NCI-H128 (cell line): ENCODE measurements around the gene MYLK.
"Not testable (repeated sequence)": the region's sequence is repeated elsewhere in the genome, so short reads cannot be mapped to it uniquely, and the experiment has no call there.

Experiments
- DNase-seq: peaks from one replicate; lab custom pipeline; 2025; ENCODE audit not compliant: unreplicated experiment; lab: John Stamatoyannopoulos, UW

Gene MYLK

GRCh38 chr3:123632161-123632655 is 251.9 kb downstream of the MYLK start:
- DNase-seq, result no peak

GRCh38 chr3:123629747-123630047 is 254.4 kb downstream of the MYLK start:
- DNase-seq, result no peak

GRCh38 chr3:123628996-123629746 is 255.0 kb downstream of the MYLK start:
- DNase-seq, result no peak

- DNase-seq, result no peak
These were observed 256.2 kb downstream of the MYLK start for GRCh38 chr3:123627673-123628670.

GRCh38 chr3:123626881-123627280 is 257.3 kb downstream of the MYLK start:
- no peak for DNase-seq

- no peak for DNase-seq
These were observed 259.8 kb downstream of the MYLK start for GRCh38 chr3:123624302-123624701.

- DNase-seq, result no peak
These were observed 260.7 kb downstream of the MYLK start for GRCh38 chr3:123623346-123623880.

GRCh38 chr3:123622766-123623165 is 261.4 kb downstream of the MYLK start:
- DNase-seq, result no peak

GRCh38 chr3:123621850-123622189 is 262.3 kb downstream of the MYLK start:
- DNase-seq, result no peak

GRCh38 chr3:123621186-123621849 is 262.8 kb downstream of the MYLK start:
- DNase-seq, result no peak

- no peak for DNase-seq
These were observed 263.8 kb downstream of the MYLK start for GRCh38 chr3:123620343-123620742.

GRCh38 chr3:123618768-123619484 is 265.2 kb downstream of the MYLK start:
- no peak for DNase-seq

GRCh38 chr3:123618076-123618708 is 265.9 kb downstream of the MYLK start:
- DNase-seq, result no peak

- DNase-seq, result no peak
These were observed 267.5 kb downstream of the MYLK start for GRCh38 chr3:123616593-123616992.

GRCh38 chr3:123613543-123613942 is 270.6 kb downstream of the MYLK start:
- DNase-seq, result no peak

- DNase-seq, result not testable (repeated sequence)
These were observed 272.5 kb downstream of the MYLK start for GRCh38 chr3:123611674-123612073.

GRCh38 chr3:123611082-123611481 is 273.1 kb downstream of the MYLK start:
- DNase-seq, result no peak

- DNase-seq, result peak; percentile 20
These were observed 273.8 kb downstream of the MYLK start for GRCh38 chr3:123610331-123610730.

GRCh38 chr3:123609063-123609462 is 275.1 kb downstream of the MYLK start:
- no peak for DNase-seq

- DNase-seq, result no peak
These were observed 275.7 kb downstream of the MYLK start for GRCh38 chr3:123608263-123608937.
